Measurements from ENCODE around the gene SVOPL.
"Not testable (repeated sequence)": the region's sequence is repeated elsewhere in the genome, so short reads cannot be mapped to it uniquely, and the experiment has no call there.

The SVOPL gene

GRCh38 chr7:138700857-138701536 is at the start of gene SVOPL:
SVOPL (minus strand) TSS chr7:138701362; CDS start chr7:138679045, 22,317 bp downstream.
- DNase-seq: no peak
- in situ Hi-C loops (cut with MboI; ENCODE audit: low pct_unique_long_range_greater_than_20kb, low sequenced_read_pairs): no loop called here

- no peak for DNase-seq
- in situ Hi-C loops (cut with MboI; ENCODE audit: low pct_unique_long_range_greater_than_20kb, low sequenced_read_pairs): no loop called here
These were observed 49.3 kb upstream of the SVOPL start for GRCh38 chr7:138750473-138750872.

DNA sequence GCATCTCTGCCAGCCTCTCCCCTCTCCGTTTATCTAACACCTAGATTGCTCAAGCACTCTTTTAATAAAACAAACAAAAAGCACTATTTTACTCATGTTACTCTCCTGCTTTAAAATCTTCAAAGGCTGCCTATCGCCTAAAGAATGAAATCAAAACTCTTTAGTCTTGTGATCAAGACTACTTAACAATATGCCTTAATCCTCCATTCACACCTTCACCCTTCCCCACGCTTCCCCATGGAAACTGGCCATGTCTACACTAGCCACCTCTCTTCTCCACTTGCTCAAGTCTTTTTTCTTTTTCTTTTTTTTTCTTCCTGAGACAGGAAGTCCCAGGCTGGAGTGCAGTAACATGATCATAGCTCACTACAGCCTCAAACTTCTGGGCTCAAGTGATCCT is 48.8 kb upstream of the SVOPL start:
- DNase-seq: no peak
- in situ Hi-C loops (cut with MboI; ENCODE audit: low pct_unique_long_range_greater_than_20kb, low sequenced_read_pairs): no loop called here

- DNase-seq: no peak
- in situ Hi-C loops (cut with MboI; ENCODE audit: low pct_unique_long_range_greater_than_20kb, low sequenced_read_pairs): no loop called here
These were observed 47.5 kb upstream of the SVOPL start for GRCh38 chr7:138748666-138749065.

DNA sequence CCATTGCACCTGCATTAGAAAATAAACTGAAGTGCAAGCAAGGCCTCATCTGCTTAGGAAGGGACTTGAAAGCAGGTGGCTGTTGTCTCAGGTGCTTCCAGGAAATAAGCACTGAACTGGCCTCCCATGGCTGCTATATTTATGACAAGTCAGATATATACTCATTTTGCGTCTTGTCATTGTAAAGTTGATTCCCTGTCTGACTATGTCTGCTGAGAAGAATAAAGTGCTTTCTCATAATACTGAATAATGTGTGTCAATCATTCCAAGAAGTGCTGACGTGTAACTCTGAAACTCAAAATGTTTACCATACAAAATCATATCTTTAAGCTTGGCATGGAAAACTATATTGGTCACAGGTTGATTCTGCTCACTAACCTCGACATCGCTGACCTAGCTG is 44.9 kb upstream of the SVOPL start:
- DNase-seq: no peak
- in situ Hi-C loops (cut with MboI; ENCODE audit: low pct_unique_long_range_greater_than_20kb, low sequenced_read_pairs): no loop called here

DNA sequence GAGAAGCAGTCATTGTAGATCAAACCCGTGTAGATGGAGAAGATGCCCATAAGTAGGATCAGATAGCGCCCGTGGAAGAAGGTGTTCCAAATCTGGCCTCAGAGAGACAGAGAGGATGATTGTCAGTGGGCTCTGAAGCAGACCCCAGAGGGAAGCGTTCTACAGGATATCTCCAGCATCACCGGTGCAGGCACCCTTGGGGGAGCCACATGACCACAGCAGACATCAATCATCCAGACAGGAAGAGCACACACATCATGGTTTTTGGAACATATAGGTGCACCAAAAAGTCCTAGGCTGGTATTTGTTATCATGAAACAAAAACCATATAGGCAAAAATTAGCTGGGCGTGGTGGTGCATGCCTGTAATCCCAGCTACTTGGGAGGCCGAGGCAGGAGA is 44.0 kb upstream of the SVOPL start:
- no peak for DNase-seq
- in situ Hi-C loops (cut with MboI; ENCODE audit: low pct_unique_long_range_greater_than_20kb, low sequenced_read_pairs): no loop called here

- DNase-seq: no peak
- in situ Hi-C loops (cut with MboI; ENCODE audit: low pct_unique_long_range_greater_than_20kb, low sequenced_read_pairs): no loop called here
These were observed 40.2 kb upstream of the SVOPL start for GRCh38 chr7:138741453-138741735.

DNA sequence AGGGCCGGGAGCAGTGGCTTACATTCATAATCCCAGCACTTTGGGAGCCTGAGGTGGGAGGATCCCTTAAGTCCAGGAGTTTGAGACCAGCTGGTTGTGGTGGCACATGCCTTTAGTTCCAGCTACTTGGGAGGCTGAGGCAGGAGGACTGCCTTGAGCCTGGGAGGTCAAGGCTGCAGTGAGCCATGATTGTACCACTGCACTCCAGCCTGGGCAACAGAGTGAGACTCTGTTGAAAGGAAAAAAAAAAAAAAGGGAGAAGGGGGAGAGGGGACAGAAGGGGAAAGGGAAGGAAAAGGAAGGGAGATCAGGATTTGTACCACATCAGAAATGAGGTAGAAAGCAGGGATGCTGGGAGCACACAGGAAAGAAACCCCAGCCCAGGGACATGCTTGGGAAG is 38.7 kb upstream of the SVOPL start:
- DNase-seq: no peak
- in situ Hi-C loops (cut with MboI; ENCODE audit: low pct_unique_long_range_greater_than_20kb, low sequenced_read_pairs): no loop called here

- in situ Hi-C loops (cut with MboI; ENCODE audit: low pct_unique_long_range_greater_than_20kb, low sequenced_read_pairs): no loop called here
These were observed 37.6 kb upstream of the SVOPL start for GRCh38 chr7:138738551-138739335.

GRCh38 chr7:138738114-138738513 is 37.0 kb upstream of the SVOPL start:
- no peak for DNase-seq

More at GRCh38 chr7:138738551-138739335, 37.6 kb upstream of the SVOPL start:
- DNase-seq: peak; percentile 98

GRCh38 chr7:138735399-138735798 is 34.2 kb upstream of the SVOPL start:
- in situ Hi-C loops (cut with MboI; ENCODE audit: low pct_unique_long_range_greater_than_20kb, low sequenced_read_pairs): no loop called here
- no peak for DNase-seq

More at GRCh38 chr7:138738114-138738513, 37.0 kb upstream of the SVOPL start:
- in situ Hi-C loops (cut with MboI; ENCODE audit: low pct_unique_long_range_greater_than_20kb, low sequenced_read_pairs): no loop called here

DNA sequence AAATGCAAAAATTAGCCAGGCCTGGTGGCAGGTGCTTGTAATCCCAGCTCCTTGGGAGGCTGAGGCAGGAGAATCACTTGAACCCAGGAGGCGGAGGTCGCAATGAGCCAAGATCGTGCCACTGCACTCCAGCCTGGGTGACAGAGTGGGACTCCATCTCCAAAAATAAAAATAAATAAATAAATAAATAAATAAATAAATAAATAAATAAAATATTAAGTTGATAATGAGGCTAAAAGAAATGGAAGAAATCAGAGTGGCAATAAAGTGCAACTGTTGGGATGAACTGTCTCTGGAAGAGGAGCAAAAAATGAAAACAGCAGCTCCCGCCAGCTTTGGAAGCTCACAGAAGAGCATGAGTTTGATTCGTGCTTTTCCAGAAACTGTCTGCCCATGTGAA is 30.6 kb upstream of the SVOPL start:
- DNase-seq; in situ Hi-C loops (cut with MboI; ENCODE audit: low pct_unique_long_range_greater_than_20kb, low sequenced_read_pairs): not testable (repeated sequence)

DNA sequence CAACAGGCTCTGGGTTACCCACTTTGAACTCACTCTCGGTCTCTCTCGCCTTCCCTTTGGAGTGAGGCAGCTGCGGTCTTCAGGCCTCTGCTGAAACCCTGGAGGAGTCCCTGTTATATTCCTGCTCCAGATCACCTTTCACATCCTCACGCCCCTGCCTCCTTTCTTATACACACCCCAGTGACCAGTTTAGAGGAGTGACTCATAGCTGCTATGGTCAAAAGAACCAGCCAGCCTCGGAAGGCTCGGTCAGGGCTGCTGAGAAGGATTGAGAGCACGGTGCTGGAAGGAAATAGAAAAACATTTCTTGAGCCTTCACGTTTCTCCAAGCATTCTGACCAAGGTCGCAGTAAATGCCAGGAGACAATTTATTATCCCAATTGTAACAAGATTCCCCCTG is 28.3 kb upstream of the SVOPL start:
- in situ Hi-C loops (cut with MboI; ENCODE audit: low pct_unique_long_range_greater_than_20kb, low sequenced_read_pairs): no loop called here
- DNase-seq: no peak

DNA sequence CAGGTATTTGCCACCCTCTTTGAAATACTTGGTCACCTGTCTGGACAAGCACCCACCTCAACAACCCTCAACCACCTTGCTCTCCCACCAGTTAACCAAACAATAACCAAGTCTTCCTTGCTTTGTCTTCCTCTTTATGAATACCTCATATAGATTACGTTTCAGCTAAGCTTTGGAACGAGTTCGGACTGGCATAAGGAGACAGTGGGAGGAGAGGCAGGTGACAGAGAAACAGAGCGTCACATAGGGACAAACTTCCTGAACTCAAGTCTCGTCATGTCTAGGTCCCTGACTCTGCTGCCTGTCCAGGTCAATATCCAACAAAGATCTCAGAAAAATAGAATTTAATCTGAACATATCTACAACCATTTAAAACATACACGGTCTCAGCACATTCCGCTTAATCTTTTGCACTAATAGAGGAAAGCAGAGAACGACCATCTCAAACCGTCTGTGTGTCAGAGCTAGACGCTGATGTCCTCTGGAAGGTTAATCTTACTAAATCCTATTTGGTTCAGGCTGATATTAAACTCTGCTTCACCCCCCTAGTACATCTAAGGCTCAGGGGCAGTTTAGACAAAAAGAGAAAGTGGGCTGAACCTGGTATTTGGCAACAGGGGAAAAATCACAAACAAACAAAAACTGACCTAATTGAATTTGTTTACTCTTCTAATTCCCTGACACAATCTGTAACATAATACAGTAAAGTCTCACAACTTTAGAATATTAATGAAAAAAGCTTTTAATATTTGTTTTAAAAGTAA is 26.4 kb upstream of the SVOPL start:
- DNase-seq: no peak
- in situ Hi-C loops (cut with MboI; ENCODE audit: low pct_unique_long_range_greater_than_20kb, low sequenced_read_pairs): no loop called here

DNA sequence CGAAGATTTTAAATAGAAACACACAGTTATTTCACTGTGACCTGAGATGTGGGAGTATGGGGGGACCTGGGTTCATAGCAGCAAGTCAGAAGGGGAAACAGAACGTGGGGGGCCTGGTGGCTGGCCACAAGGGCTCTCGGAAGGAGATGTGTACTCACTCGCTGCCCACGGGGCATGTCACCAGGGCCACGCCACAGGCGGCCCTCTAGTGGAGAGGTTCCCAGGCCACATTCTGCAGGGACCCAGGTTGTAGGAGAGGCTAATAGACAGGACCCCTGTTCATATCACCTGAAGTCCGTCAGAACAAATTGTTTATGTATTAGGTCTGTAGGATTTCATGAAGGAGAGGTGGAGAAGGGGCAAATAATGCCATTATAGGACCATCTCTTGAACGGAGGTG is 25.1 kb upstream of the SVOPL start:
- no peak for DNase-seq
- in situ Hi-C loops (cut with MboI; ENCODE audit: low pct_unique_long_range_greater_than_20kb, low sequenced_read_pairs): no loop called here

DNA sequence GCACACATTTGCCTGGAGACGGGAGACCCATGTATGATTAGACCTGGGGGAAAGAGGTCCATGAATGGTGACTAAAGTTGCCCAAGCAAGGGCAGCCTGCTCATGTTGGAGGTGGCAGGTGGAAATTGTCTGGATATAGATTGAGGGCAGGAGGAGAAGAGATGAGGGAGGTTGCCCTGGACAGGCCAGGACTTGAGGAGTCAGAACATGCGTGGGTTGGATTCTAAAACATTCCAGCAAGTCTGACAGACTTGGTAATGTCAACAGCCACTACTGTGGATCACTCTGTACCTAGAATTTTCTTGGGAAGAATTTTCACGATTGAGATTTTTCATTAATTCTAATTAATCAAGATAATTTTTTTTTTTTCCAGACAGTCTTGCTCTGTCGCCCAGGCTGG is 19.1 kb upstream of the SVOPL start:
- no peak for DNase-seq
- in situ Hi-C loops (cut with MboI; ENCODE audit: low pct_unique_long_range_greater_than_20kb, low sequenced_read_pairs): no loop called here

GRCh38 chr7:138716889-138717288 is 15.7 kb upstream of the SVOPL start:
- DNase-seq: no peak
- in situ Hi-C loops (cut with MboI; ENCODE audit: low pct_unique_long_range_greater_than_20kb, low sequenced_read_pairs): no loop called here

- in situ Hi-C loops (cut with MboI; ENCODE audit: low pct_unique_long_range_greater_than_20kb, low sequenced_read_pairs): no loop called here
- no peak for DNase-seq
These were observed 12.0 kb upstream of the SVOPL start for GRCh38 chr7:138713191-138713590.

DNA sequence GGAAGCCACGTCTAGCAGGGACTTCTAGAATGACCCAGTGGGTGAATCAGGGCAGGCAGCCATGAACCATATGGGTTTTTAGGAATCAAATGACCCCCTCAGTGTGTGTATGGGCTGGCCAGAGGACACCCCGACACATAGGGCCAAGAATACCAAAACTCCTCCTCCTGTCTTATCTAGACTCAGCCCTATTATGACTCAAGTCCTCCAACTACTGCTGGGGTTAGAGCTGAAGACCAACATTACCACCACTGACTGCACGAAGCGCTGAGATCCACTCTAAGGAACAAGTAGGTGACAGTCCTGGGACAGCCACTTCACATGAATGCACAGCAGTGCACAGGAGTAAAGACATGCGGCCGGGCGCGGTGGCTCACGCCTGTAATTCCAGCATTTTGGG is 11.5 kb upstream of the SVOPL start:
- DNase-seq: no peak
- in situ Hi-C loops (cut with MboI; ENCODE audit: low pct_unique_long_range_greater_than_20kb, low sequenced_read_pairs): no loop called here
